HCT116 (cell line): ENCODE measurements around the gene KIF5C. TPM values are rescaled to one million over a fixed set of nuclear protein-coding genes. Genes with fewer than 3 reads are reported as not detected.

Experiments
- ATAC-seq: fragments of 200-7000 bp; cut with Tn5 transposase; 2 replicates; pipeline ENCODE4 v1.9.1; 2020; ENCODE audit warnings: mild to moderate bottlenecking, moderate library complexity
- BruUV-seq: library from RNA; stranded (reverse); fragments of 400-500 nt; replicated peaks from 2 replicates; lab custom pipeline; 2021; lab: Mats Ljungman, UMichigan
- CTCF ChIA-PET: fragments of 300-600 bp; sonication (Branson Sonifier 250); formaldehyde crosslinking; loops from one replicate; lab custom pipeline; 2021; ENCODE audit warnings: antibody characterized with exemption; lab: Charles Lee
- POLR2A ChIA-PET: fragments of 300-600, 350-600 bp; sonication (Branson Sonifier 250); formaldehyde crosslinking; loops from one replicate; lab custom pipeline; 2021; ENCODE audit warnings: antibody characterized with exemption; lab: Charles Lee
- RAD21 ChIA-PET, 2 experiments: fragments of 300-600 bp; sonication (Branson Sonifier 250); formaldehyde crosslinking; loops; one replicate each; lab custom pipeline; 2023; ENCODE audit warnings: low total read pairs in 2 of 2; ENCODE audit not compliant: uncharacterized antibody in 2 of 2, unreplicated experiment in 2 of 2, low non-redundant PET in 1 of 2; lab: Charles Lee
- DNase-seq: peaks from one replicate; pipeline ENCODE4 v3.0.0-alpha.2; 2010; ENCODE audit warnings: low read depth, low spot score
- H2AFZ ChIP-seq: fragments of 200-600 bp; shearing (Covaris generic), sonication (generic); 2 replicates; pipeline ENCODE4 v1.6.1; 2017; ENCODE audit warnings: low read depth, mixed run types, mixed read lengths, antibody characterized with exemption, low read length; ENCODE audit not compliant: poor library complexity, severe bottlenecking
- H3K27ac ChIP-seq: 2 replicates; pipeline ENCODE4 v1.5.1; 2012; ENCODE audit warnings: low read depth, low read length
- H3K27me3 ChIP-seq: fragments of 200-600 bp; sonication (generic); 2 replicates; pipeline ENCODE4 v1.6.1; 2016; ENCODE audit warnings: mixed run types, low read length, mixed read lengths; ENCODE audit not compliant: insufficient read depth
- H3K36me3 ChIP-seq, 2 experiments: fragments of 200-500 bp in 1 of 2; fragments of 200-600 bp in 1 of 2; sonication (Bioruptor generic) in 1 of 2; sonication (generic) in 1 of 2; 2 replicates each; pipeline versions ENCODE4 v1.5.1 to v1.6.1; 2014 to 2016; ENCODE audit warnings: low read length in 2 of 2, inconsistent platforms in 1 of 2, mixed read lengths in 1 of 2, mixed run types in 1 of 2; ENCODE audit not compliant: insufficient read depth in 2 of 2, control insufficient read depth in 1 of 2
- H3K4me1 ChIP-seq, 2 experiments: fragments of 200-600 bp in 1 of 2; sonication (generic) in 1 of 2; 2 replicates each; pipeline versions ENCODE4 v1.5.1 to v1.6.1; 2012 to 2017; ENCODE audit warnings: low read length in 2 of 2, inconsistent platforms in 1 of 2, mild to moderate bottlenecking in 1 of 2, mixed read lengths in 1 of 2, mixed run types in 1 of 2, moderate library complexity in 1 of 2; ENCODE audit not compliant: insufficient read depth in 2 of 2, control insufficient read depth in 1 of 2
- H3K4me2 ChIP-seq: fragments of 200-600 bp; sonication (generic); 2 replicates; pipeline ENCODE4 v1.6.1; 2017; ENCODE audit warnings: mixed run types, low read length, mixed read lengths
- H3K4me3 ChIP-seq, 2 experiments: fragments of 200-600 bp in 1 of 2; sonication (generic) in 1 of 2; replicated peaks in 1 of 2; 2 replicates each; pipeline ENCODE4 v1.5.1; 2011 to 2016; ENCODE audit warnings: low read length in 2 of 2, control low read depth in 1 of 2, low read depth in 1 of 2, mild to moderate bottlenecking in 1 of 2, mixed read lengths in 1 of 2, mixed run types in 1 of 2
- H3K79me2 ChIP-seq: fragments of 200-600 bp; sonication (generic); 2 replicates; pipeline ENCODE4 v1.6.1; 2017; ENCODE audit warnings: mild to moderate bottlenecking, mixed run types, low read length, moderate library complexity, mixed read lengths; ENCODE audit not compliant: insufficient read depth
- H3K9ac ChIP-seq: fragments of 200-600 bp; sonication (generic); 2 replicates; pipeline ENCODE4 v1.6.1; 2016; ENCODE audit warnings: low read length, mixed read lengths
- H3K9me2 ChIP-seq: fragments of 200-600 bp; sonication (generic), shearing (Covaris generic); 2 replicates; pipeline ENCODE4 v1.6.1; 2017; ENCODE audit warnings: mixed run types, mild to moderate bottlenecking, moderate library complexity; ENCODE audit not compliant: insufficient read depth
- H3K9me3 ChIP-seq, 2 experiments: fragments of 200-500 bp in 1 of 2; fragments of 200-600 bp in 1 of 2; sonication (Bioruptor generic) in 1 of 2; sonication (generic) in 1 of 2; 2 replicates each; pipeline ENCODE4 v1.6.1; 2014 to 2017; ENCODE audit warnings: low read length in 2 of 2, mixed read lengths in 2 of 2, inconsistent platforms in 1 of 2, low read depth in 1 of 2, mild to moderate bottlenecking in 1 of 2, mixed run types in 1 of 2, moderate library complexity in 1 of 2; ENCODE audit not compliant: control insufficient read depth in 1 of 2, insufficient read depth in 1 of 2
- H4K20me1 ChIP-seq: fragments of 200-600 bp; sonication (generic), shearing (Covaris generic); 2 replicates; pipeline ENCODE4 v1.6.1; 2017; ENCODE audit warnings: mixed run types, mild to moderate bottlenecking, moderate library complexity; ENCODE audit not compliant: insufficient read depth
- CBX3 ChIP-seq: IDR thresholded peaks from 2 replicates; pipeline ENCODE4 v1.6.1; 2012; ENCODE audit warnings: low read depth
- FOSL1 ChIP-seq: IDR thresholded peaks from 2 replicates; pipeline ENCODE4 v1.6.1; 2012; ENCODE audit warnings: low read depth
- POLR2A ChIP-seq: IDR thresholded peaks from 2 replicates; pipeline ENCODE4 v1.7.0; 2011; ENCODE audit warnings: borderline replicate concordance; ENCODE audit not compliant: insufficient read depth, insufficient read length; ENCODE audit errors: extremely low read depth
- REST ChIP-seq: IDR thresholded peaks from 2 replicates; pipeline ENCODE4 v1.6.1; 2012; ENCODE audit warnings: low read depth
- ZNF274 ChIP-seq: fragments of 200-500 bp; sonication (Bioruptor generic); IDR thresholded peaks from 2 replicates; pipeline ENCODE4 v1.6.1; 2014; ENCODE audit warnings: mild to moderate bottlenecking, low read depth, low read length, inconsistent platforms
- intact Hi-C: fragments of 100-400 bp; cut with micrococcal nuclease; formaldehyde crosslinking; loops from 2 replicates; pipeline ENCODE4 v1.10.0; 2022
- total RNA-seq: library from RNA; stranded (reverse); gene quantifications from one replicate; pipeline ENCODE4 v1.2.1, GENCODE V29; 2021; ENCODE audit not compliant: unreplicated experiment
- TF ChIP-seq, protein P1 (sequence below): IDR thresholded peaks from 2 replicates; pipeline ENCODE4 v1.6.1; 2011; ENCODE audit warnings: mild to moderate bottlenecking, low read length, moderate library complexity; ENCODE audit not compliant: insufficient replicate concordance; ENCODE audit errors: extremely low read depth

The KIF5C gene
- total RNA-seq, 1 experiment from 2014 or later = 6.5 TPM

DNA sequence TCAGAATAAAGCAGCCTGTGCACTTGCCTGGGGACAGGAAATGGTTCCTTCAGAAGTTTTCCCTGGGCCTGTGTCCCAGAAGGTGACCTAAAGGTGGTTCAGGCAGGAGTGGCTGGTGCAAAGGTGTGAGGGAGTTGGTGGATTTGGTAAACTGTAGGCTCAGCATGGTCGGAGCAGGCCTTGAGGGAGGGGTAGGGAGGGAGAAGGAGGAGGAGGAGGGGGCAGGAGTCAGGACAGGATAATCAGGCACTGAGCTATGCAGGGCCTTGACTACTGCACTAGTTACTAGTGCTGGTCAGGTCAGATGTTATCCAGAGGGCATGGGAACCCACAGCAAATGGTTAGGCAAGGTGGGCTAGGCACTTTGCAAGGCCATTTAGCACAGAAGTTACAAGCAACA, 184.8 kb downstream of the KIF5C start:
- ChIA-PET POLR2A (no interaction called here), CTCF (no interaction called here), RAD21 (no interaction called here)
- DNase-seq (no peak), ATAC-seq (no peak)
- Histone ChIP-seq H3K79me2 (no peaks in the 10 kb centered on the region), H4K20me1 (no peaks in the 10 kb centered on the region), H3K4me2 (no peak overlapping the region), H3K9ac (no peak overlapping the region), H3K4me3 (no peak overlapping the region), H3K4me1 (no peaks in the 10 kb centered on the region; a peak in 1 of 4 replicates), H3K36me3 (no peaks in the 10 kb centered on the region), H3K27ac (no peak overlapping the region), H3K27me3 (no peaks in the 10 kb centered on the region), H2AFZ (no peak overlapping the region), H3K9me2 (no peaks in the 10 kb centered on the region), H3K9me3 (no peaks in the 10 kb centered on the region)
- TF ChIP-seq ZNF274 (no peak), POLR2A (no peak), CBX3 (no peak), REST (no peak), FOSL1 (no peak)
- TF ChIP-seq, protein P1, sequence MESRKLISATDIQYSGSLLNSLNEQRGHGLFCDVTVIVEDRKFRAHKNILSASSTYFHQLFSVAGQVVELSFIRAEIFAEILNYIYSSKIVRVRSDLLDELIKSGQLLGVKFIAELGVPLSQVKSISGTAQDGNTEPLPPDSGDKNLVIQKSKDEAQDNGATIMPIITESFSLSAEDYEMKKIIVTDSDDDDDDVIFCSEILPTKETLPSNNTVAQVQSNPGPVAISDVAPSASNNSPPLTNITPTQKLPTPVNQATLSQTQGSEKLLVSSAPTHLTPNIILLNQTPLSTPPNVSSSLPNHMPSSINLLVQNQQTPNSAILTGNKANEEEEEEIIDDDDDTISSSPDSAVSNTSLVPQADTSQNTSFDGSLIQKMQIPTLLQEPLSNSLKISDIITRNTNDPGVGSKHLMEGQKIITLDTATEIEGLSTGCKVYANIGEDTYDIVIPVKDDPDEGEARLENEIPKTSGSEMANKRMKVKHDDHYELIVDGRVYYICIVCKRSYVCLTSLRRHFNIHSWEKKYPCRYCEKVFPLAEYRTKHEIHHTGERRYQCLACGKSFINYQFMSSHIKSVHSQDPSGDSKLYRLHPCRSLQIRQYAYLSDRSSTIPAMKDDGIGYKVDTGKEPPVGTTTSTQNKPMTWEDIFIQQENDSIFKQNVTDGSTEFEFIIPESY = no peak
- BruUV-seq = no TSS peak
- intact Hi-C loops = no loop called here
